Neuron (in vitro differentiated cells): ENCODE results near the gene MBTD1.

ENCODE experiments used
- H2AFZ ChIP-seq: one replicate; pipeline ENCODE4 v1.6.1; 2013; ENCODE audit warnings: low read depth, mild to moderate bottlenecking, inconsistent platforms, low read length, moderate library complexity
- H3K27me3 ChIP-seq: one replicate; pipeline ENCODE4 v1.6.1; 2013; ENCODE audit warnings: low read length; ENCODE audit not compliant: insufficient read depth
- H3K36me3 ChIP-seq: one replicate; pipeline ENCODE4 v1.6.1; 2013; ENCODE audit warnings: low read length; ENCODE audit not compliant: insufficient read depth
- H3K4me1 ChIP-seq: one replicate; pipeline ENCODE4 v1.6.1; 2013; ENCODE audit warnings: low read length; ENCODE audit not compliant: insufficient read depth
- H3K4me3 ChIP-seq: 2 replicates; pipeline ENCODE4 v1.5.1; 2013; ENCODE audit warnings: mild to moderate bottlenecking, low read length, moderate library complexity
- H3K9me3 ChIP-seq: one replicate; pipeline ENCODE4 v1.6.1; 2013; ENCODE audit warnings: low read length

Gene MBTD1

GRCh38 chr17:51263006-51263405 is 3.2 kb upstream of the MBTD1 start:
- no peaks in the 10 kb centered on the region for H3K9me3 ChIP-seq
- H2AFZ ChIP-seq: no peak overlapping the region
- H3K27me3 ChIP-seq: no peaks in the 10 kb centered on the region
- H3K4me3 ChIP-seq: no peak overlapping the region
- H3K36me3 ChIP-seq: peaks cover 37% of the 10 kb centered on the region
- peaks cover 22% of the 10 kb centered on the region for H3K4me1 ChIP-seq

- H3K4me3 ChIP-seq: peak overlapping the region; percentile 96
- no peaks in the 10 kb centered on the region for H3K27me3 ChIP-seq
- H2AFZ ChIP-seq: peak overlapping the region; percentile 64
- H3K9me3 ChIP-seq: no peaks in the 10 kb centered on the region
- H3K36me3 ChIP-seq: peaks cover 38% of the 10 kb centered on the region
- H3K4me1 ChIP-seq: peaks cover 35% of the 10 kb centered on the region
Measured at GRCh38 chr17:51261024-51261963, 1.4 kb upstream of the MBTD1 start.

- H2AFZ ChIP-seq: peak within 1 kb of the TSS; percentile 64
- H3K27me3 ChIP-seq: no peaks in the 10 kb centered on the region
- H3K36me3 ChIP-seq: peaks cover 36% of the 10 kb centered on the region
- H3K9me3 ChIP-seq: no peaks in the 10 kb centered on the region
- peaks cover 35% of the 10 kb centered on the region for H3K4me1 ChIP-seq
- peak within 1 kb of the TSS; percentile 96 for H3K4me3 ChIP-seq
Measured at GRCh38 chr17:51260237-51261023, 581 bp upstream of the MBTD1 start, which contains the start of gene UTP18. Gene UTP18 (plus strand): TSS chr17:51260546. CDS start chr17:51260585, 39 bp downstream.

GRCh38 chr17:51258756-51259563 is 889 bp downstream of the MBTD1 start:
- H3K4me3 ChIP-seq: peak overlapping the region; percentile 96
- no peaks in the 10 kb centered on the region for H3K9me3 ChIP-seq
- H3K36me3 ChIP-seq: peaks cover 49% of the 10 kb centered on the region
- peak overlapping the region; percentile 64 for H2AFZ ChIP-seq
- H3K4me1 ChIP-seq: peaks cover 35% of the 10 kb centered on the region
- no peaks in the 10 kb centered on the region for H3K27me3 ChIP-seq

DNA sequence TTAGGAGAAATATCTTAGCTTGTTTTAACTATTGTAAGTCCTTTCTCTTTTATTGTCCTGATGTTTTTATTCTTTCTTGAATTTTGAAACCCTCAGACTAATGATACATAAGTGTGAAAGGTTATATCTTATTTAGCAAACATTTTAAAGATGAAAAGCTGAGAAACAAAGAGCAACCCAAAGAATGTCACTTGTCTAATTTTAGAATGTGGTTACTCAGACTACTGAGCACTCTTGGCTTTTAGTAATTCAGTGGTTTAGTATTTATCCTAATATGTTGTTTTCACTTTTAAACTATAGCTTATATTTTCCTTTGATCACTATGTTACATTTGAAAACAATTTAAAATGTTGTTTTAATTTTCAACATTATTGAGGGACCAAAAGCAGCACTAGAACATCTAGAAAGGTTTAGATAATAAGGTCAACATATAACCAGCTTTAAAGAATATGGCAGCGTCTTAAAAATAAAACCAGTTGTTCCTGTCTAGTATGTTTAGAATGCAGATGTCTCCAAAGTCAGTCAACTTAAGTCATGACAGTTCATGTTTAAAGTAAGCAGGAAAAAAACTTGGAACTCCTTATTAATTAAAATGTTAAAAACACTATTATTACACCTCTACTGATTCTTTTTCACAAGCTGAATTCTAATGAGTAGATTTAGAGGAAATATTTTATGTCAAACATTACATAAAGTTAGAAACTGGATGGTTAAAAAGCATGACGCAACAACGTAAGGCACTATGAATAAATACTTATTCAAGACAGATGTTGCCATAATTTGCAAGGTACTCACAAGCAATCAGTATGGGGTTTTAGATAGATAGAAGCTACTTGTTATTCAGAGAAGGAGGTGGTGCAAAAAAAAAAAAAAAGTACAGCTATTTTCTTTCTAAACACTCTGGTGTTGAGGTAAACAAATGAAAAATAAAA is 2.4 kb downstream of the MBTD1 start:
- H3K4me3 ChIP-seq: peak overlapping the region; percentile 96

GRCh38 chr17:51256101-51256500 is 3.7 kb downstream of the MBTD1 start:
- Histone ChIP-seq H3K4me1 (peaks cover 25% of the 10 kb centered on the region), H2AFZ (no peak overlapping the region), H3K36me3 (peaks cover 65% of the 10 kb centered on the region), H3K27me3 (no peaks in the 10 kb centered on the region), H3K4me3 (no peak overlapping the region), H3K9me3 (no peaks in the 10 kb centered on the region)

More for the DNA sequence above, 2.4 kb downstream of the MBTD1 start:
- H3K27me3 ChIP-seq: no peaks in the 10 kb centered on the region
- H2AFZ ChIP-seq: no peak overlapping the region
- peaks cover 53% of the 10 kb centered on the region for H3K36me3 ChIP-seq
- H3K9me3 ChIP-seq: no peaks in the 10 kb centered on the region
- H3K4me1 ChIP-seq: peaks cover 35% of the 10 kb centered on the region

DNA sequence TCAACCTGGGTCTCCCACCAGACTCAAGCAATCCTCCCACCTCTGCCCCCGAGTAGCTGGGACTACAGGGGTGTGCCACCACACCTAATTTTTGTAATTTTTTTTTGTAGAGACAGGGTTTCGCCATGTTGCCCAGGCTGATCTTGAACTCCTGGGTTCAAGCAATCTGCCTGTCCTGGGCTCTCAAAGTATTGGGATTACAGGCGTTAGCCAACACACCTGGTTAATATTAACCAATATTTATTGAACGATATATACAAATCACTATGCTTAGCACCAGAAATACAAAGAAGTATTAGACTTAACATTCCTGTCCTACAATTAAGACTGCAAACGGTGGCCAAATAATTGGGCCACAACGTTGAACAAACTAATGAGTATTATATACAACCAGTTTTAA is 4.2 kb downstream of the MBTD1 start:
- H3K27me3 ChIP-seq: no peaks in the 10 kb centered on the region
- H3K9me3 ChIP-seq: no peaks in the 10 kb centered on the region
- H3K36me3 ChIP-seq: peaks cover 65% of the 10 kb centered on the region
- H3K4me1 ChIP-seq: peaks cover 25% of the 10 kb centered on the region
- no peak overlapping the region for H3K4me3 ChIP-seq
- no peak overlapping the region for H2AFZ ChIP-seq

GRCh38 chr17:51251010-51251409 is 8.8 kb downstream of the MBTD1 start:
- Histone ChIP-seq H3K4me1 (no peaks in the 10 kb centered on the region), H3K36me3 (peaks cover 52% of the 10 kb centered on the region), H3K27me3 (no peaks in the 10 kb centered on the region), H2AFZ (no peak overlapping the region), H3K4me3 (no peak overlapping the region), H3K9me3 (peaks cover 4% of the 10 kb centered on the region)

DNA sequence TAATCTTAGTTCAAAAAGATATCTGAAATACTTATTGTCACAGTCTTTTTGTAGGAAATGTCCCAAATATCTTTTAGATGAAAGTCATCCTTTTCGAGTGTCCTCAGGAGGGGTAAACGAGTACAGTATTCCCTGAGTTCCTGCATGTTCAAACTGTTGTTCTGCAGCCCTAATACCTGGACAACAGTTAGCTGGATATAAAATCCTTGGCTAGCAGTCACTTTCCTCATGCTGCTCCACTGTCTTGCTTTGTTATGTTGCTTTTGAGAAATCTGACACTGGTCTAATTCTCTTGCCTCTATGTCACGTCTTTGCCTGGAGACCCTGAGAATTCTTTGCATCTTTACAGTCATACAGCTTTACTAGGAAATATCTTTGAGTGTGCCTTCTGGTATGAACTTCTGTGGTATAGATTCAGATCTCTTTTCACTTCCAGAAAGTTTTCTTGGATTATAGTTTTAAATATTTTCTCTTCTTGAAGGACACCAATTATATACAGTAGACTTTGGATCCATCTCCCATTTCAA is 9.5 kb downstream of the MBTD1 start:
- peaks cover 51% of the 10 kb centered on the region for H3K36me3 ChIP-seq
- no peak overlapping the region for H3K4me3 ChIP-seq
- no peak overlapping the region for H2AFZ ChIP-seq
- peaks cover 4% of the 10 kb centered on the region for H3K9me3 ChIP-seq
- H3K27me3 ChIP-seq: no peaks in the 10 kb centered on the region
- no peaks in the 10 kb centered on the region for H3K4me1 ChIP-seq

DNA sequence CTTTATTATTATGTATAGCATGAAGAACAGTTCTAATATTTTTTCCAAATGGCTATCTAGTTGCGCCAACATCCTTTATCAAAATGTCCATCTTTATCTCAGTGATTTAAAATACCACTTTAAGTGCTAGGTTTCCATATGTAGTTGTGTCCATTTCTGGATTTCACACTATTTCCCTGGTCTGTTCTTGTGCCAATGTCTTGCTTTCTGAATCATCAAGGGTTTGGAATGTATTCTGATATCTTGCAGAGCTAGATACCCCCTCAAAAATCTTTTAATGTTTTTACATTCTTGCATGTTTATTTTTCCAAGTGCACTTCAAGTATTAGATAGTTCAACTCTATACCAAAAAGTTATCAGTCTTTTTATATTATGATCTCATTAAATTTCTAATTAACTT is 14.3 kb downstream of the MBTD1 start:
- Histone ChIP-seq H2AFZ (no peak overlapping the region), H3K27me3 (no peaks in the 10 kb centered on the region), H3K4me3 (no peak overlapping the region), H3K36me3 (peaks cover 17% of the 10 kb centered on the region), H3K9me3 (peaks cover 4% of the 10 kb centered on the region), H3K4me1 (no peaks in the 10 kb centered on the region)

- Histone ChIP-seq H3K27me3 (no peaks in the 10 kb centered on the region), H3K9me3 (no peaks in the 10 kb centered on the region), H3K36me3 (peaks cover 11% of the 10 kb centered on the region), H3K4me3 (no peak overlapping the region), H3K4me1 (no peaks in the 10 kb centered on the region), H2AFZ (no peak overlapping the region)
Measured at GRCh38 chr17:51244041-51244440, 15.8 kb downstream of the MBTD1 start.

DNA sequence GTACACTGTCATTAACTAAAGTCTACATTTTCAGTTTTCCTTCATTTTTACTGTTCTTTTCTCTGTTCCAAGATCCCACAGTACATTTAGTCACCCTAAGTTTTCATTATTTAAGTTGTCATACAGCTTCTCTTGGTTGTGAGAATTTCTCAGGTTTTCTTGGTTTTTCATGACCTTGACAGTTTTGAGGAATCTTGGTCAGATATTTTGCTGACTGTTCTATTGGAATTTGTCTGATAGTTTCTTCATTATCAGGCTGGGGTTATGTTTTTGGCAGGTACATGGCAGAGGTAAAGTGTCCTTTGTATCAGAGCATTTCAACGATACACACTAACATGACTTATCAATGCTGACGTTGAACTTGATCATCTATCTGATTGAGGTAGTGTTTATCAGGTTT is 19.6 kb downstream of the MBTD1 start:
- H2AFZ ChIP-seq: no peak overlapping the region
- H3K36me3 ChIP-seq: peaks cover 5% of the 10 kb centered on the region
- H3K4me3 ChIP-seq: no peak overlapping the region
- H3K27me3 ChIP-seq: no peaks in the 10 kb centered on the region
- no peaks in the 10 kb centered on the region for H3K4me1 ChIP-seq
- peaks cover 5% of the 10 kb centered on the region for H3K9me3 ChIP-seq
